Fibroblast of skin of left quadriceps (primary cell): Measurements from ENCODE around the gene ADGRB3.
"Not testable (repeated sequence)": the region's sequence is repeated elsewhere in the genome, so short reads cannot be mapped to it uniquely, and the experiment has no call there.

Experiments used
- DNase-seq, 2 experiments: peaks; one replicate each; pipeline ENCODE4 v3.0.0-alpha.2; 2013; ENCODE audit warnings: low read depth in 2 of 2

Gene ADGRB3

GRCh38 chr6:69232911-69233448 is 597.9 kb downstream of the ADGRB3 start:
- DNase-seq = peak; percentile 36 to 42

GRCh38 chr6:69238067-69238466 is 603.0 kb downstream of the ADGRB3 start:
- DNase-seq = no peak

- DNase-seq = no peak
Measured at GRCh38 chr6:69246983-69247382, 611.9 kb downstream of the ADGRB3 start.

GRCh38 chr6:69261010-69261409 is 625.9 kb downstream of the ADGRB3 start:
- DNase-seq = no peak

GRCh38 chr6:69263297-69263696 is 628.2 kb downstream of the ADGRB3 start:
- no peak for DNase-seq

GRCh38 chr6:69265090-69265489 is 630.0 kb downstream of the ADGRB3 start:
- no peak for DNase-seq

- DNase-seq = no peak
Measured at GRCh38 chr6:69265706-69266105, 630.6 kb downstream of the ADGRB3 start.

- no peak for DNase-seq
Measured at GRCh38 chr6:69276204-69276603, 641.1 kb downstream of the ADGRB3 start.

- no peak for DNase-seq
Measured at GRCh38 chr6:69279805-69280204, 644.7 kb downstream of the ADGRB3 start.

GRCh38 chr6:69280858-69281257 is 645.8 kb downstream of the ADGRB3 start:
- DNase-seq = no peak

- no peak for DNase-seq
Measured at GRCh38 chr6:69284176-69284730, 649.2 kb downstream of the ADGRB3 start.

GRCh38 chr6:69285054-69285453 is 650.0 kb downstream of the ADGRB3 start:
- DNase-seq = no peak

- no peak for DNase-seq
Measured at GRCh38 chr6:69286331-69286730, 651.2 kb downstream of the ADGRB3 start.

GRCh38 chr6:69288198-69288597 is 653.1 kb downstream of the ADGRB3 start:
- DNase-seq = not testable (repeated sequence)

- DNase-seq = no peak
Measured at GRCh38 chr6:69289689-69290495, 654.8 kb downstream of the ADGRB3 start.

GRCh38 chr6:69293471-69293870 is 658.4 kb downstream of the ADGRB3 start:
- DNase-seq = no peak

- DNase-seq = no peak
Measured at GRCh38 chr6:69294407-69294806, 659.3 kb downstream of the ADGRB3 start.

GRCh38 chr6:69294862-69295261 is 659.8 kb downstream of the ADGRB3 start:
- no peak for DNase-seq

- DNase-seq = no peak
Measured at GRCh38 chr6:69303382-69303781, 668.3 kb downstream of the ADGRB3 start.

- DNase-seq = no peak
Measured at GRCh38 chr6:69305456-69305855, 670.4 kb downstream of the ADGRB3 start.

GRCh38 chr6:69308584-69308983 is 673.5 kb downstream of the ADGRB3 start:
- no peak for DNase-seq

- no peak for DNase-seq
Measured at GRCh38 chr6:69311888-69312287, 676.8 kb downstream of the ADGRB3 start.

- DNase-seq = no peak
Measured at GRCh38 chr6:69314001-69314400, 678.9 kb downstream of the ADGRB3 start.
